TTC549 (cell line): ENCODE results near the gene RUNX1.

Experiments used
- FAIRE-seq: peaks from 2 replicates; lab custom pipeline; 2012; peaks lifted over from hg19 to GRCh38; lab: Jason Lieb, UNC

Gene RUNX1

DNA sequence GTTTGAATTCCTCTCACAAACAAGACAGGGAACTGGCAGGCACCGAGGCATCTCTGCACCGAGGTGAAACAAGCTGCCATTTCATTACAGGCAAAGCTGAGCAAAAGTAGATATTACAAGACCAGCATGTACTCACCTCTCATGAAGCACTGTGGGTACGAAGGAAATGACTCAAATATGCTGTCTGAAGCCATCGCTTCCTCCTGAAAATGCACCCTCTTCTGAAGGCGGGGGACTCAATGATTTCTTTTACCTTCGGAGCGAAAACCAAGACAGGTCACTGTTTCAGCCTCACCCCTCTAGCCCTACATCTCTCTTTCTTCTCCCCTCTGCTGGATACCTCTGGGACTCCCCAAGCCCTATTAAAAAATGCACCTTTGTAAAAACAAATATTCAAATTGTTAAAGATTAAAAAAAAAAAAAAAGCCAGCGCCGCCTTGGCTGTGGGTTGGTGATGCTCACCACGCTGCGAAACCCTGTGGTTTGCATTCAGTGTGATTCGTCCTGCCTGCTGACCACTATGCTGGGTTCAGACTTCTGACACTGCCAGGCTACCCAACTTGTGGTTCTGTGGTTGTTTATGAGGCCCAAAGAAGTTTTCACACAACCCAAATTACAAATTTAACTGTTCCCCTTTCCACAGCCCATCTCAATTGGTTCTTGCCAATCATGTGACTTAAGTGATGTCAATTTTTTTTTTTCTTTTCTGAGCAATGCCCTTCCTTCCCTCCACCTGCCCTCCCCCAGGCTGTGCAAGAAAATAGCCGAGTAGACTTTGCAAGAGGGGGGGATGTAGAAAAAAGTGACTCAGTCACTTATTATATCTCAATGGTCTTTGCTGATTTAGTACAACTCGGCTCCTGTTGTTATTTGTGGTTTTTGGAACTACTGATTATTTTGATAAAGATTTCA is at the start of gene RUNX1:
TSS of gene RUNX1 (minus strand) at position 597 of the 912 bp plus-strand sequence.
- FAIRE-seq: no peak

DNA sequence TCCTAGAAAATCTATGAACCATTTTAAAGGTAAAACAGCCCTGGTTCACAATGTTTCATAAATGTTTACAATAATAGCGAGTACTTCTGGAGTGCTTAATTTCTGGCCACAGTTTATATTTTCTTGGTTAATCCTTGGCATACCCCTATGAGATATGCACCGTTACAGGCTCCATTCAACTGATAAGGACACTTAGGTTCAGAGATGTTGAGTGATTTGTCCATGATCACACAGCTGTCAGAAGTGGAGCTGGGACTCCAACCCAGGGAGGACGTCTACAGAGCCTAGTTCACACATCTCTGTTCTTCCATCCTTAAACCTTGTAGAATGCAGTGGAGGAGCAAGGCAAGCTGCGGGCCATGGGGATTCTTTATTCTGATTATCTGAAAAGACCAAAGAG is 48.4 kb upstream of the RUNX1 start:
- FAIRE-seq: no peak

DNA sequence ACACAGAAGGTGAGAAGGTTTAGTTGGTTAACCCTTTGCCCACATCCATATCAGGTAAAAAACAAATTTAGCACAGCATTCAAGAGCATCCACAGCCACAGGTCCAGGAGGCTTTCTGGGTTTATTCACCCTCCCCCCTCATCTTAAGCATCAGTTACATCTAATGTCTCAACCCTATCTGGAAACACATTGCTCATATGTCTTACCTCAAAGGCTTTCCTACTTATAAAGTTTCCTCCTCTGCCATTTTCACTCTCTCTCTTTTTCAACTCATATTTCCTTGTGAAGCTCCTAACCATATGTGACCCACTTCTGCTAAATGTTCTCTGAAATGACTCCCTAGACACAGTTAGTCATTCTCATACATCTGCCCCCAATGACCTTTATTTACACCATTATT is 47.9 kb upstream of the RUNX1 start:
- FAIRE-seq: no peak

DNA sequence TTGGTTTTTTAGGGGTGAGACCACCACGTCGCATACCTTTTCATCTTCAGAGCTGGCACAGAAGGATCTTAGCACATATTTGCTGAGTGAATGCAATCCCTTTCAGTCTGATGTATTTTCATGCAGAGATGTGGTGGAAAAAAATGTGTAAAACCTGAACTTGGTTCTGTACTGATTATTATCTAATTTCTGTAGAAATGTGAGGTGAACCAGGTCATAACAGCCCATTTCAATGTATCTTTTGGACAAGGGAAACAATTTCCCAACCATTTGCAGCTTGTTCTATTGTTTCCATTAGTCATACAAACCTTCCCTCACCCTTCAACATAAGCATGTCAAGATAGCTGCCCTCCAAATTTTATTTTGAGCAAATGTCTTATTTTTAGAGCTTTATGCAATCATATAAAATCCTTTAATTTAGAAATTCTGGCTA is 46.8 kb upstream of the RUNX1 start:
- no peak for FAIRE-seq

DNA sequence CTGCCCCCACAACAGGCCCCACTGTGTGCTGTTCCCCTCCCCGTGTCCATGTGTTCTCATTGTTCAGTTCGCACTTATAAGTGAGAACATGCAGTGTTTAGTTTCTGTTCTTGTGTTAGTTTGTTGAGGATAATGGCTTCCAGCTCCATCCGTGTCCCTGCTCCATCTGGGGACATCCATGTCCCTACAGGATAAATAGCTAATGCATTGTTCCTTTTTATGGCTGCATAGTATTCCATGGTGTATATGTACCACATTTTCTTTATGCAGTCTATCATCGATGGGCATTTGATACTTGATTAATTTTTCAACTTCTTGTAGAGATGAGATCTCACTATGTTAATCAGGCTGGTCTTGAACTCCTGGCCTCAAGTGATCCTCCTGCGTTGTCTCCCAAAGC is 44.4 kb upstream of the RUNX1 start:
- FAIRE-seq: no peak

DNA sequence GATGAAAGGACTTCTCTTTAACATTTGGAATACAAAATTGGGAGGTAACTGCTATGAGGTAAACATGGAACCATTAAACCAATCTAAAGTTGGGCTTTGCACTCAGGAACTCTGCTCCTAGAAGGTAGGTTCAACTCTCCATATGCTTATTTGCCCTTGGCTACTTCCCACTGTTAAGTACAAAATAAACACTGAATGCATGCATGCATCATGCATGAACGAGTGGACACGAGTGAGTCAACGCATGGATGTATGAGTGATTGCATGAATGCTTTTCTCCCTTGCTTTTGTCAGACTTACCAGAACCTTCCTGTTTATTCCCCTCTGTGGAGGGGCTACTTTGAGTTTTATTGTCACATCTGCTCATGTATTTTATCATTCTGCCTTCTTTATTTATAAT is 42.4 kb upstream of the RUNX1 start:
- FAIRE-seq: no peak

DNA sequence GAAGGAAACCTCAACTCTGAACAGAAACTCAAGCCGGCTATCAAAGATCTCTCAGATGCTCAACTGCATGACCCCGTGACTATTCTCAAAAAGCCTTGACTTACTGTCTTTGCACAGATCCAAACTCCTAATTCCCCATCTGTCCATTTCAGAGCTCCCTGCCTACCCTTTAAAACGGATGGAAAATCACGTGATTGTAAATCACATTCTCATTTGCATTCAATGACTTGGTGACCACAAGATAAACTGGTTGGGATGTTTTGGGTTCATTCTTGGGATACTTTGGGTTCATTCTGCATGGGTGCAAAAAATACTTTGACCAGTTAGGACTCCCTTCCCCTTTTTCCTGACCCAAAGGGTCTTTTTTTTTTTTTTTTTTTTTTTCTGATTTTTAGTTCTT is 41.3 kb upstream of the RUNX1 start:
- FAIRE-seq: no peak

DNA sequence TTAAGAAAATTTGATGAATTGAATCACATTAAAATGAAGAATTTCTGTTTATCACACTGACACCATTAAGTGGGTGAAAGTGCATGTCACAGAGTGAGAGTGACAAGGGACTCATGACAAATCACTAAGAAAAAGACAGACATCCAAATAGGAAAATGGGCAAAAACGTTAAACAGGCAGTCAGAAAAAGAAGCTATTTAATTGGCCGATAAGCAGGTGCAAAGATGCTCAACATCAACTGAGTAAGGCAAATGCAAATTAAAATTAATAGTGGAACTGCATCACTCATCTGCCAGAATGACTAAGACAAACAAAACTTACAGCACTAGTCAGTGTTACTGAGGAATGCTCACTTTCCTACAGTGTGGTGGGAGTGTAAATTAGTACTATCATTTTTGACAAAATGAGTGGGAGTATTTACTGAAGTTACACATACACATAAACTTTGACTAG is 39.2 kb upstream of the RUNX1 start:
- no peak for FAIRE-seq

DNA sequence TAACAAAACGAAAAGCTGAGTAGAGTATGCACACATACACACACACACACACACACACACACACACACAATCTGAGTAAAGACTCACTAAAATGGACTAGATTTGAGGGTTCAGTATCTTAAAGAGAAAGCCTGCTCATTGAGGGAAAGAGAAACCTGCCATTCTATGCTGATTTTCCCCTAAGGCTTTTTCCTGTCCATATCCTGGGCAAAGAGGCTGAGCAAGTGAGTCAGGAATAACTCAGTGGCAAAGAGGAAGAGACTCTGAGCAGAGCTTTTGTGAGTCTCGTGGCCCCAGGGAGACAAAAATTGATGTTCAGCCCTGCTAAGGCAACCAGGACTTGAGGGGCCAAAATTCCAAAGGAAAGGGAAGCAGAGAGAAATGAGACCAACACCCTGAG is 37.3 kb upstream of the RUNX1 start:
- FAIRE-seq: no peak

DNA sequence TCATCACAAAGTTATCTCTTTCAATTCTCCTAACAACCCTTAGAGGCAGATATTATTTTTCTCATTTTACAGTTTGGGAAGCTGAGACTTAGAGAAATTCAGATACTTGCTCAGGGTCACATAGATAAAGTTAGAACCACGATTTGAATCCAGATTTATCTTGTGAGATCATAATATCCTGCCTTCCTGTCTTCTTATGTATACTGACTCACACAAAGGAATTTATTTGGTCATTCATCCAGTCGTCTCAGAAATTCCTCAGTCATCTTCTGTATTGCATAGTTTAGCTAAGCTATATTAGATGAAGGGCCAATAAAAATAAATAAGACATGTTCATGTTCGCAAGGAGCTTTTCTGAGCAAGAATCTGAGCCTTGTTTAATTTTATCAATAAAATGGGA is 35.8 kb upstream of the RUNX1 start:
- FAIRE-seq: no peak

DNA sequence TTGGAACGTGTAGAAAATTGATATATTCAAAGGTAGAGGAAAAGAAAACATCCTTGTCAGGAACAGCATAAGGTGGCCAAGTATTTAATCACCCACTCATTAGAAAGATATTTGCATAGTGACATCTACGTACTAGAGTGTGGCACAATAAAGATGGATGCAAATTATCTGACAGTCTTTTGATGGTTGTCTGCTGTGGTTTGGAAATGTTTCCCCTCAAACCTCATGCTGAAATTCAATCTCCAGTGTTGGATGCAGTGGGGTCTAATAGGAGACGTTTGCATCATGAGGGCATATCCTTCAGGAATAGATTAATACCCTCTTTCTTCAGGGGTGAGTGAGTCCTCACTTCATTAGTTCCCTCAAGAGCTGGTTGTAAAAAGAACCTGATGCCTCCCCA is 34.1 kb upstream of the RUNX1 start:
- FAIRE-seq: no peak

DNA sequence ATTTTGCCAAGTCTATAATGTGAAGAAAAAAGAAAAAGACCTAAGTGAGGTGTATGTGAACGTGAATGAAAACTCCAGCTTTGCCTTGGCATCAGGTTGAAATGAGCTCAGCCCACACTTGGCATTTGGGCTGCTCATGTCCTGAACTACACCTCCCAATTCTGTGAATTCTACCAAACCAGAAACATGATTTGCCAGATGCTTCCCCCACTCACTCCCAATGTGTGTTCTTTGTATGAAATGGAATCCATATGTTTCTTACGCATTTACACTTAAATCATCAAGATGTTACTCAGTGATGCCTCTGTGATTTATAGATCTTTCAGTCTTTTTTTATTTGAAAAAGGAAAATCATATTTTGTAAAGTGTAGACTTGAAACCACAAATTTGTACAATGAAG is 32.8 kb upstream of the RUNX1 start:
- no peak for FAIRE-seq

DNA sequence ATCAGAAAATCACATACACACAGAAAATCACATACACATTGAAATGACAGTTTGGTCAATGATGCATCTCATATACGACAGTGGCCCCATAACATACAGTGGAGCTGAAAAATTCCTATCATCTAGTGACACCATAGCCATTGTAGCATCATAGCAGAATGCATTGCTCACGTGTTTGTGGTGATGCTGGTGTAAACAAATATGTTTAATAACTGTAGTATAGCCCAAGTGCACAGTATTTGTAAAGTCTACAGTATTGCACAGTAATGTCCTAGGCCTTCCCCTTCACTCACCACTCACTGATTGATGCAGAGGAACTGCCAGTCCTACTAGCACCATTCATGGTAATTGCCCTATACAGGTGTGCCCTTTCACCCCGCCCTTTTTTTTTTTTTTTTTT is 30.1 kb upstream of the RUNX1 start:
- no peak for FAIRE-seq

DNA sequence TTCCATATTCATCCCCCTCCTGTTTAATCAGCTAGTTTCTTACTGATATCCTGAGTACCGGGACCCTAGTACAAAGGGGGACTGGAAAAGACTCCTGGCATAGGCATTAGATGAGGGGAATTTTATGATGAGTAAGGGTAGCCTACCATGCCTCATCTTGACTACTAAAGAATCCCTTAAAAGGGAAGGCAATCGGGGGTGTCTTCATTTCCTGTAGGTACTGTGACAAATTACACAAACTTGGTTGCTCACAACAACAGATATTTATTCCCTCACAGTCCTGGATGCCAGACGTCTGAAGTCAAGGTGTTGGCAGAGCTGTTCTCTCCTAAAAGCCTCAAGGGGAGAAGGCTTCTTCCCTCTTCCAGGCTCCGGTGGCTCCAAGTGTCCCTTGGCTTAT is 28.9 kb upstream of the RUNX1 start:
- FAIRE-seq: no peak

DNA sequence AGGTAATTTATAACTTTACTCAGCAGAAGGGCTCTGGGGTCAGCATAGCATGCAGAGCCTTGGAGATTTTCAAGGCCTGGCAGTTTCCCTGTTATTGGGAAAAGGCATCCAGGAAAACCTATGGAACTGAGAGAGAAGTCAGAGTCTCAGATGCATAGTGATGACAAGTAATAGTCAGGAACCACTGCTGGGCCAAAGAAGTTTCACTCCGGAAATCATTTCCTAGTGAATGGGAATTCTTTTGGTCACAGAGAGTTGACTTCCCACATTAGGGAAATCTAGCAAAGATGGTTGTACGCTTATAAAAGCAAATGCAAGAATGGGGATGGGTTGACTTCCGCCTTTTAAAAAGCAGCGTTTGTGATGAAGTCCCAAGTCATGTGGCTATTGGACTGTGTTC is 28.4 kb upstream of the RUNX1 start:
- no peak for FAIRE-seq

DNA sequence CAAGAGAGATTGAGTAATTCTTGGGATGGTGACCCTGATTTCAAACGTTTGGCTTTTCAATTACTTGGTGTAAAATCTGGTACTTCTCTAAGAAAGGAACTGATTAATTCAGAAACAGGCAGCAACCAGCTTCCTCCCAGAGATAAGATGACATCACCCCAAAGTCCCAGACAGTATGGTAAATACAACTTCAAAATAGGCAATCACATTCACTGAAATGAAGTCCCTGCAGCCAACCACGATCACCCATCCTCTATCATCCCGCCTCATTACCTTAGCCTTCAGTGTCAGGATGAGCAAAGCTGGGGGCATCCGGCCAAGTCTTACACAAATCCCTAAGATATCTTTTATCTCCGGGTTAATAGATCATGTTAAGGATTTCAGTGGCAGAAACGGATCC is 26.4 kb upstream of the RUNX1 start:
- FAIRE-seq: no peak

DNA sequence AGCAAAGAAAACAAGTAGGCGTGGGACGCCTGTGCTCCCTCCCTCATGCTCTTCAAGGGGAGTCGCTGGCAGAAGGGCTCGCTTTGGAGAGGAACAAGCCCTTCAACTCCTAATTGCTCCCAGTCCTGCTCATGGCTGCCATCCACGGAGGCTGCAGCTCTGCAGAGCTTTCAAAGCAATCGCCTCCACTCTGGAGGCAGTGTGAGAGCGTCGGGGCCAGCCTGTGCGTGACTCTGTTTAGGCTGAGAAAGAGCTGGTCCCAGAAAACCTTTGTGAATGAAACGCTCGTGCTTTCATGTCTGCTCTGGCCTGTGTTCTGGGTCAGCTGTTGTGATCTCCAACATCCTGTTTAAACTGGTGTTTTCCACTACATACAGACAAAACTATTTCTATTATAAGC is 23.9 kb upstream of the RUNX1 start:
- no peak for FAIRE-seq

DNA sequence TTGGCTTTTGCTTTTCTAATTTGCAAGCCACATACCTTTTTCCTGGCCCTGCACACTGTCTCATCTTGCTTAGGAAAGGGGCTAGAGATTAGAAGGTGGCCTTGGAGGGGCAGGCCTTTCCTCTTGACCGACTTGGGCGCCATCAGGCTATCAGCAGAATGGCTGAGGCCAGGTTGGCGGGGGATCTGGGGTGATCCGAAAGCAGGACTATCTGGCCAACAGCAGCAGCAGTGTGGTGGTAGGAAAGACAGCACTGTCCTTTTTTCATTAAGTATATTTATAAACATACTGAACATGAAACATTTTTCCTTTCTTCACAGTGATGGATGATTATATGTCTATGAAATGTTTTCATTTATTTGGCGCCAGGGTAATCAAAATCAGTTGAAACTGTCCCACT is 23.5 kb upstream of the RUNX1 start:
- no peak for FAIRE-seq

DNA sequence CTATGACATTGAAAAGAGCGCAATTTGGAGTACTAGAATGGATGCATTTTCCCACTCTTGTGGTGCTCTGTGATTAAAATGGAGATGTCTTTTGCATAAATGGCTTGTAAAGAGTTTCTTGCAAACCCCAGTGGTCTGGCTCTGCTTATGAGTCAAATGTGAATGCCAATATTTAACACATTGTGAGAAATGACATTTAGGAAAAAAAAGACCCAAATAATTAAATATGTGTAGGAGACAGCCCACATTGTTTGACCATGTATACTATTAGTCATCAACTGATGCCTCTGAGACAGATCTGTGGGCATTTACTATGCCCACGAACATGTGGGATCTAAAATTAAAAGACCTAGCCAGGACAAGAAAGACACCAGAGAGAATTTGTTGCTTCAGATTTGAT is 22.2 kb upstream of the RUNX1 start:
- no peak for FAIRE-seq

DNA sequence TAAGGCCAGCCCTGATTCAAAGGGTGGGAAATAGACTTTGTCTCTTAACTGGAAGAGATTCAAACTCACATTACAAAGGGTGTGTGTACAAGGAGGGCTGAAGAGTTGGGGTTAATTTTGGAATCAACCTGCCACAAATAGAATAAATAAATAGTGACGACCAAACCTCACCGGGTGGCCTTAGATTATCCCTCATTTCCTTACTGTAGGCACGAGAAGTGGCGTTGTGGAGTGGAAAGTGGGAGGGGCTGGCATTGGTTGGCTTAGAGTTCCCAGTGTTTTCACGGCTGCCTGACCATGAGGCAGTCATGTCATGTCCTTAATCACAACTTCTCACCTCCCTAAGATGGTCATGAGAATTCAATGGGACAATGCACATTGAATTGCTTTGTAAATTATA is 21.3 kb upstream of the RUNX1 start:
- FAIRE-seq: no peak

DNA sequence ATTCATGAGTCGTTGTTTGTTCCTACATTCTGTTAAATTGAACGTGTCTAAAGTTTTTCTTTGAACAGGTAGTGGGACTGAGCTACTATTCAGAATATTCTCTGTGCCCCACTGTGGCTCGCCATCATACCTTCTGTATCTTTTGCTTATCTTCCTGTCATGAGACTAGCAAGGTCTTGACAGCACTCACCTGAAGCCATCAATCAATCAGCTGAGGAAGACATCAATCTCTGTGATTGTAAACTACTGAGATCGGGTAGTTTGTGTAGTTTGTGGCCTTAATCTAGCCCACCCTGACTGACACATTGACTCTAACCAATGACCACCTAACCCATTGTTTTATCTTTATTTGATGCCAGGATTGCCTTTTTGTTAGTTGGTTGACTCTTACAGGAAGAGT is 17.7 kb upstream of the RUNX1 start:
- no peak for FAIRE-seq

DNA sequence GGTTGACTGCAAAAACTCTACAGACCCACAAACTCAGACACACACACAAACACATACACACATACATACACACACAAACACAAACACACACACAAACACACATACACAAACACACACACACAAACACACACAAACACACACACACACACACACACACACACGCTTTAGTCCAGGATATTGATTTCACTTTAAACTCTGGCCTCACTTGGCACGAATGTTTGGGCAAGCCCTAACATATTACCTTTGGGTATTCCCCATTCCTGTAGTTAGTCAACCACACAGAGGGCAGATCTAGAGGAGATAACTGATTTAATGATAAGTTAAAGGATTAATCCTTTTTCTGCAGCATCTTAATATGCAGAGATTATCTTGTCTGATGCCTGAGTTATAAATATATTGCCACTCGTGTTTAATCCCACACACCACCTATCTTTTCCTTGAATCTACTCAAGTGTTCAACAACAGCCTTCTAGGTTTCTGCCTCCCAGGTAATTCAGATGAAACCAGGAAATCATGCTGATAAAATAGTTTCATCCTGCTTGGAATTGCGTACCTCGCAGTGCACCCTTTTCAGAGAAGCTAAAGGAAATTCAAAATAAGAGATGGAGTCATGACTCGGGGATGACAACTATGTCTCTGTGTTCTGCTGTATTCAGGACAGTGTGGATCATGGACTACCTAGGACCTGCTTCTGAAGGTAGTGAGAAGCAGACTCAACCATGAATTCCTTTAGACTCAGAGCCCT is 14.5 kb upstream of the RUNX1 start:
- FAIRE-seq: no peak

DNA sequence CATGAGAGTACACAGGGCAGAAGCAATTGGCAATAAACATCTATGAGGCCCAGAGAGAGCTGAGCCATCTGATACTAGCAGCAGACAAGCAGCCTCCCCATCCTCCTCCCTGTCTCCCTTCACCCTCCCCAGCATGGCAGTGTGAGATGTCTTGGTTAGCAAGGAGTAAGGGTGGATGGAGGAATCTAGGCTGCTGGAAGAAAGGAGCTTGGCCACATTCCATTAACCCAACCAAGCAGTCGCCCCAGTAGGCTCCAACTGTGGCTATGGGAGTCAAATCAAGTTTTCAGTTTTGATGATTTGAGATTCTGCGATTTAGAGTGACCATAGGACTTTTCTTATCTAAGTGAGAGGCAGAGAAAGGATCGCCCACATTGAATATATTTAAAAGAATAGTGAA is 12.9 kb upstream of the RUNX1 start:
- FAIRE-seq: no peak

DNA sequence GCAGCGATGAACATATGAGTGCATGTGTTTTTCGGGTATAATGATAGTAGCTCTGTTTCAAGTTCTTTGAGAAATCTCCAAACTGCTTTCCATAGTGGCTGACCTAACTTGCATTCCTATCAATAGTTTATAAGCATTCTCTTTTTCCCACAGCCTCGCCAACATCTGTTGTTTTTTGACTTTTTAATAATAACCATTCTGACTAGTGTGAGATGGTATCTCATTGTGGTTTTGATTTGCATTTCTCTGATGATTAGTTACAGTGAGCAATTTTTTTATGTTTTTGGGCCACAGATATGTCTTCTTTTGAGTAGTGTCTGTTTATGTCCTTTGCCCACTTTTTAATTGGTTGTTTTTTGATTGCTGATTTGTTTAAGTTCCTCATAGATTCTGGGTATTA is 10.6 kb upstream of the RUNX1 start:
- no peak for FAIRE-seq
